Hepatocyte (in vitro differentiated cells): ENCODE data around the gene ATP2B1. TPM values are rescaled to one million over a fixed set of nuclear protein-coding genes. Genes with fewer than 3 reads are reported as not detected.

Experiments
- DNase-seq: peaks from one replicate; pipeline ENCODE4 v3.0.0-alpha.2; 2016; ENCODE audit warnings: low spot score
- H2AFZ ChIP-seq: fragments of 200-600 bp; sonication (generic); 2 replicates; pipeline ENCODE4 v1.6.0; 2016; ENCODE audit warnings: antibody characterized with exemption, mild to moderate bottlenecking
- H3K27ac ChIP-seq: fragments of 200-600 bp; sonication (generic); 2 replicates; pipeline ENCODE4 v1.5.1; 2016; ENCODE audit warnings: mild to moderate bottlenecking
- H3K27me3 ChIP-seq: fragments of 200-600 bp; sonication (generic); 2 replicates; pipeline ENCODE4 v1.6.1; 2016
- H3K36me3 ChIP-seq: fragments of 200-600 bp; sonication (generic); replicated peaks from 2 replicates; pipeline ENCODE4 v1.5.1; 2016; ENCODE audit warnings: low read depth; ENCODE audit not compliant: insufficient read depth
- H3K4me1 ChIP-seq: fragments of 200-600 bp; sonication (generic); 2 replicates; pipeline ENCODE4 v1.5.1; 2016; ENCODE audit warnings: mild to moderate bottlenecking, moderate library complexity; ENCODE audit not compliant: insufficient read depth
- H3K4me2 ChIP-seq: fragments of 200-600 bp; sonication (generic); 2 replicates; pipeline ENCODE4 v1.6.0; 2016
- H3K4me3 ChIP-seq: fragments of 200-600 bp; sonication (generic); 2 replicates; pipeline ENCODE4 v1.5.1; 2016; ENCODE audit warnings: mild to moderate bottlenecking
- H3K79me2 ChIP-seq: fragments of 200-600 bp; sonication (generic); 2 replicates; pipeline ENCODE4 v1.6.0; 2017; ENCODE audit warnings: mild to moderate bottlenecking
- H3K9me2 ChIP-seq: fragments of 200-600 bp; sonication (generic); replicated peaks from 2 replicates; pipeline ENCODE4 v1.6.0; 2017; ENCODE audit warnings: mild to moderate bottlenecking; ENCODE audit not compliant: insufficient read depth
- H3K9me3 ChIP-seq: fragments of 200-600 bp; sonication (generic); 2 replicates; pipeline ENCODE4 v1.5.1; 2016; ENCODE audit warnings: low read depth, mild to moderate bottlenecking
- H4K20me1 ChIP-seq: fragments of 200-600 bp; sonication (generic); 2 replicates; pipeline ENCODE4 v1.6.0; 2016; ENCODE audit warnings: mild to moderate bottlenecking; ENCODE audit not compliant: insufficient read depth, poor library complexity, severe bottlenecking
- EZH2 ChIP-seq: fragments of 200-600 bp; sonication (generic); IDR thresholded peaks from 2 replicates; pipeline ENCODE4 v1.6.1; 2016; ENCODE audit warnings: antibody characterized with exemption, mild to moderate bottlenecking, borderline replicate concordance
- EZH2phosphoT487 ChIP-seq: fragments of 200-600 bp; sonication (generic); IDR thresholded peaks from one replicate; pipeline ENCODE4 v1.6.1; 2018; ENCODE audit warnings: antibody characterized with exemption, mild to moderate bottlenecking, low read depth, moderate library complexity; ENCODE audit not compliant: unreplicated experiment, severe bottlenecking
- WGBS: methylation state at CpG from one replicate; pipeline ENCODE4 v1.1.6; 2016; ENCODE audit warnings: low lambda C conversion rate; ENCODE audit errors: missing lambda C conversion rate; 5-methylcytosine and 5-hydroxymethylcytosine counted together
- polyA plus RNA-seq: library from polyadenylated mRNA; unstranded; fragments of >200 nt; fragmentation: Nextera tagmentation; extraction: Ambion mirVana; gene quantifications from 2 replicates; pipeline ENCODE4 v1.2.1, GENCODE V29; 2016
- total RNA-seq: library from RNA; depleted of rRNA; stranded (reverse); fragments of >200 nt; gene quantifications from 2 replicates; pipeline ENCODE4 v1.2.3, GENCODE V29; 2014
- TF ChIP-seq, protein P1 (sequence below): fragments of 200-600 bp; sonication (generic); IDR thresholded peaks from 2 replicates; pipeline ENCODE4 v1.5.1; 2016; ENCODE audit warnings: antibody characterized with exemption, mild to moderate bottlenecking; ENCODE audit not compliant: poor library complexity

The ATP2B1 gene
- total and polyA plus RNA-seq, 2 experiments from 2014 or later = 52.2 to 67.2 TPM

DNA sequence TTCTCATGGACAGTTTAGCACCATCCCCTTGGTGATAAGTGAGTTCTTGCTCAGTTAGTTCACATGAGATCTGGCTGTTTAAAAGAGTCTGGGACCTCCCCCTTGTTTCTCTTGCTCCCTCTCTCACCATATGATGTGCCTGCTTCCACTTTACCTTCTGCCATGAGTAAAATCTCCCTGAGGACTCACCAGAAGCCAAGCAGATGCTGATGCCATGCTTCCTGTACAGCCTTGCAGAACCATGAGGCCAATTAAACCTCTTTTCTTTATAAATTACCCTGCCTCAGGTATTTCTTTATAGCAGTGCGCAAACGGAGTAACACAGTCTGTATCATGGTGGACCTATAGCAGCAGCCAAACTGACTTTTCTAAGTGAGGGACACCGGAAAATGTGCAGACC, 58.8 kb downstream of the ATP2B1 start:
- 97% methylated on average over 3 of the region's 3 CpGs for WGBS
- Histone ChIP-seq H3K9me3 (no peaks in the 10 kb centered on the region), H3K27ac (no peak overlapping the region), H4K20me1 (no peaks in the 10 kb centered on the region), H3K4me3 (no peak overlapping the region), H2AFZ (no peak overlapping the region), H3K79me2 (peaks cover 83% of the 10 kb centered on the region), H3K4me1 (peaks cover 21% of the 10 kb centered on the region), H3K36me3 (peaks cover 3% of the 10 kb centered on the region), H3K4me2 (no peak overlapping the region), H3K9me2 (no peaks in the 10 kb centered on the region), H3K27me3 (no peaks in the 10 kb centered on the region)
- TF ChIP-seq, protein P1, sequence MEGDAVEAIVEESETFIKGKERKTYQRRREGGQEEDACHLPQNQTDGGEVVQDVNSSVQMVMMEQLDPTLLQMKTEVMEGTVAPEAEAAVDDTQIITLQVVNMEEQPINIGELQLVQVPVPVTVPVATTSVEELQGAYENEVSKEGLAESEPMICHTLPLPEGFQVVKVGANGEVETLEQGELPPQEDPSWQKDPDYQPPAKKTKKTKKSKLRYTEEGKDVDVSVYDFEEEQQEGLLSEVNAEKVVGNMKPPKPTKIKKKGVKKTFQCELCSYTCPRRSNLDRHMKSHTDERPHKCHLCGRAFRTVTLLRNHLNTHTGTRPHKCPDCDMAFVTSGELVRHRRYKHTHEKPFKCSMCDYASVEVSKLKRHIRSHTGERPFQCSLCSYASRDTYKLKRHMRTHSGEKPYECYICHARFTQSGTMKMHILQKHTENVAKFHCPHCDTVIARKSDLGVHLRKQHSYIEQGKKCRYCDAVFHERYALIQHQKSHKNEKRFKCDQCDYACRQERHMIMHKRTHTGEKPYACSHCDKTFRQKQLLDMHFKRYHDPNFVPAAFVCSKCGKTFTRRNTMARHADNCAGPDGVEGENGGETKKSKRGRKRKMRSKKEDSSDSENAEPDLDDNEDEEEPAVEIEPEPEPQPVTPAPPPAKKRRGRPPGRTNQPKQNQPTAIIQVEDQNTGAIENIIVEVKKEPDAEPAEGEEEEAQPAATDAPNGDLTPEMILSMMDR = no peak
- no peak for TF ChIP-seq EZH2phosphoT487
- TF ChIP-seq EZH2 = no peak
- no peak for DNase-seq

GRCh38 chr12:89649139-89649538, 59.5 kb downstream of the ATP2B1 start:
- Histone ChIP-seq H3K27me3 (no peaks in the 10 kb centered on the region), H3K4me3 (no peak overlapping the region), H3K4me1 (peaks cover 26% of the 10 kb centered on the region), H3K36me3 (peaks cover 3% of the 10 kb centered on the region), H3K9me2 (no peaks in the 10 kb centered on the region), H3K4me2 (no peak overlapping the region), H4K20me1 (no peaks in the 10 kb centered on the region), H3K79me2 (peaks cover 83% of the 10 kb centered on the region), H3K27ac (no peak overlapping the region), H2AFZ (no peak overlapping the region), H3K9me3 (no peaks in the 10 kb centered on the region)
- TF ChIP-seq EZH2 (no peak), EZH2phosphoT487 (no peak)
- TF ChIP-seq, protein P1 = no peak
- 98% methylated on average over 2 of the region's 2 CpGs for WGBS
- DNase-seq = no peak

- Histone ChIP-seq H3K4me1 (peaks cover 26% of the 10 kb centered on the region), H3K79me2 (peaks cover 83% of the 10 kb centered on the region), H3K36me3 (peaks cover 3% of the 10 kb centered on the region), H3K4me3 (no peak overlapping the region), H2AFZ (no peak overlapping the region), H3K27me3 (no peaks in the 10 kb centered on the region), H3K9me2 (no peaks in the 10 kb centered on the region), H3K4me2 (peak overlapping the region; percentile 27), H3K9me3 (no peaks in the 10 kb centered on the region), H3K27ac (peak overlapping the region; percentile 36), H4K20me1 (no peaks in the 10 kb centered on the region)
- WGBS = 34% methylated on average over 4 of the region's 4 CpGs
- peak; percentile 67 for DNase-seq
- TF ChIP-seq, protein P1 = no peak
- TF ChIP-seq EZH2 (no peak), EZH2phosphoT487 (no peak)
These were observed 60.3 kb downstream of the ATP2B1 start for GRCh38 chr12:89648211-89648930.
